Heart left ventricle (tissue), 16 donors: Measurements from ENCODE around the gene OR5T2. TPM values are rescaled to one million over a fixed set of nuclear protein-coding genes. Genes with fewer than 3 reads are reported as not detected.
"Not testable (repeated sequence)": the region's sequence is repeated elsewhere in the genome, so short reads cannot be mapped to it uniquely, and the experiment has no call there.

Source experiments
- ATAC-seq, 4 donors: fragments of 200-7000 bp; cut with Tn5 transposase; one replicate each; pipeline ENCODE4 v1.9.1; 2020 to 2022; ENCODE audit warnings: moderate library complexity in 4 of 4, mild to moderate bottlenecking in 3 of 4, moderate number of reproducible peaks in 1 of 4
- DNase-seq, 5 donors: peaks; one replicate each; pipeline ENCODE4 v3.0.0-alpha.2; 2020
- H3K27ac ChIP-seq, 12 donors: fragments of 200-600 bp; sonication (generic) in 4 of 12; one replicate each; pipeline versions ENCODE4 v1.5.0 to v1.8.0; 2016 to 2022; ENCODE audit warnings: mild to moderate bottlenecking in 2 of 12
- H3K27me3 ChIP-seq, 9 donors: fragments of 200-600 bp; sonication (generic) in 2 of 9; one replicate each; pipeline versions ENCODE4 v1.5.1 to v1.8.0; 2016 to 2022; ENCODE audit warnings: mild to moderate bottlenecking in 3 of 9
- H3K36me3 ChIP-seq, 9 donors: fragments of 200-600 bp; sonication (generic) in 2 of 9; one replicate each; pipeline versions ENCODE4 v1.5.0 to v1.8.0; 2018 to 2022; ENCODE audit warnings: mild to moderate bottlenecking in 2 of 9
- H3K4me1 ChIP-seq, 12 donors: fragments of 200-600 bp; sonication (generic) in 4 of 12; one replicate each; pipeline versions ENCODE4 v1.5.0 to v1.8.0; 2016 to 2022; ENCODE audit warnings: mild to moderate bottlenecking in 3 of 12
- H3K4me3 ChIP-seq, 12 donors: fragments of 200-600 bp; sonication (generic) in 4 of 12; one replicate each; pipeline versions ENCODE4 v1.5.0 to v1.8.0; 2017 to 2022; ENCODE audit warnings: mild to moderate bottlenecking in 9 of 12, moderate library complexity in 4 of 12
- H3K9me3 ChIP-seq, 12 donors: fragments of 200-600 bp; sonication (generic) in 4 of 12; one replicate each; pipeline versions ENCODE4 v1.5.0 to v1.8.0; 2016 to 2022; ENCODE audit warnings: mild to moderate bottlenecking in 1 of 12
- POLR2A ChIP-seq, 2 donors: fragments of 450-650 bp; IDR thresholded peaks; one replicate each; pipeline ENCODE4 v1.6.1; 2017; ENCODE audit warnings: antibody characterized with exemption in 2 of 2, mild to moderate bottlenecking in 2 of 2, moderate library complexity in 2 of 2
- WGBS, 4 donors: extraction: QIAGEN DNeasy Blood & Tissue Kit in 2 of 4; methylation state at CpG; one replicate each; pipeline versions ENCODE4 v1.1.5 to v1.1.7; 2013 to 2018; 5-methylcytosine and 5-hydroxymethylcytosine counted together
- intact Hi-C, 10 donors: fragments of 100-400 bp; cut with DNase I; formaldehyde crosslinking; loops; one replicate each; pipeline versions ENCODE4 v1.11.1 to v1.14.2; 2022
- long read RNA-seq, 3 donors: library from polyadenylated mRNA; unstranded; transcript quantifications; one replicate each; pipeline ENCODE4 v2.0.0, GENCODE V29; 2020 to 2021
- polyA plus RNA-seq, 2 donors: library from polyadenylated mRNA; stranded (reverse); fragments of 200-250 nt; gene quantifications; one replicate each; pipeline ENCODE4 v1.2.3, GENCODE V29; 2013
- total RNA-seq, 9 donors: library from RNA; depleted of rRNA in 2 of 9; stranded (reverse); fragments of >200 nt in 2 of 9; fragmentation: NEBNext Ultra II Directional in 3 of 9; extraction: Animal tissue kit (Norgen Biotek cat#: 25700) in 3 of 9; gene quantifications; one replicate each; pipeline versions ENCODE4 v1.1.0 to v1.2.4, GENCODE V29; 2016 to 2023
- TF ChIP-seq, protein P1 (sequence below), 12 donors: fragments of 200-600 bp; sonication (generic) in 4 of 12; IDR thresholded peaks; one replicate each; pipeline versions ENCODE4 v1.5.0 to v1.8.0; 2018 to 2022; ENCODE audit warnings: antibody characterized with exemption in 12 of 12, mild to moderate bottlenecking in 5 of 12
- donor health status: ischemic (EF 13 %, LVEDD 7.1; RV severe dilation, severe dysfunction).
- donor health status: healthy with polysubstance abuse.
- donor health status: DM: no; HTN: yes; CAD: no.
- donor health status: DM: no; HTN: no; CAD: no.
- donor health status: ischemic (EF 25% LVEDD 6.9; RV normal size, moderate dysfunction).
- donor health status: ischemic (EF 25% LVEDD 5.7; RV mildly dilated, moderate dysfunction).
- donor health status: healthy.
- donor health status: DM: yes; HTN: yes; CAD: no.
- donor health status: ischemic (EF 35%, LVEDD 5.7; RV mildly dilated, moderate dysfunction).
- donor health status: nonischemic (EF 11% LVEDD 7.7; RV severe dilation, severe dysfunction).
- donor health status: DM: yes; HTN: yes; CAD: no.
- donor health status: PGD.
- donor health status: ischemic (EF 29% LVEDD 5.4; RV normal size, mild dysfunction).
- donor health status: nonischemic (EF 23%, LVEDD 6.1; RV moderate dilation, normal function).

The OR5T2 gene
- not detected for total RNA-seq
- polyA plus RNA-seq, result not detected
- long read RNA-seq, donor 1, result 0 reads
- long read RNA-seq, donor 2, result 0 reads
- long read RNA-seq, donor 3, result 0 reads

DNA sequence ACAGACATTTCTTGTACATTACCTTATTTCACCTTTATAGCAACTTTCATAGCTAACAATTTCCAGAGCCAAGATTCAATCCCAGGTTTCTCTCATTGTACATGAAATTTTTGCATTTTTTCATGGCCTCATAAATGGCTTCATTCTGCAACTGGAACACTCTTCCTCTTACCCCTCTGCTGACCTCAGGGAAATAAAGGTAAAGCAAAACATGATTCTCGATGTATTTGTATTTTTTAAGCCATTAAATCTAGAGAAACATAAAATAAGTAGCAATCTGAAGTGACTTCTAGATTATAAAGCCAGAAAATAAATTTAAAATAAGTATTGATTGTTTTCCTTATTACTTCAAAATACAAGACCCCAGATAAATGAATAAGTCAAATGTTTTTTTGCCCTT is at the start of gene OR5T2:
Gene OR5T2, minus strand, starts transcription at position 101 of the 400 bp plus-strand sequence. CDS start 1,193 bp downstream, outside the sequence.
- intact Hi-C loops, result no loop called here
- no peak for ATAC-seq
- DNase-seq, result no peak

DNA sequence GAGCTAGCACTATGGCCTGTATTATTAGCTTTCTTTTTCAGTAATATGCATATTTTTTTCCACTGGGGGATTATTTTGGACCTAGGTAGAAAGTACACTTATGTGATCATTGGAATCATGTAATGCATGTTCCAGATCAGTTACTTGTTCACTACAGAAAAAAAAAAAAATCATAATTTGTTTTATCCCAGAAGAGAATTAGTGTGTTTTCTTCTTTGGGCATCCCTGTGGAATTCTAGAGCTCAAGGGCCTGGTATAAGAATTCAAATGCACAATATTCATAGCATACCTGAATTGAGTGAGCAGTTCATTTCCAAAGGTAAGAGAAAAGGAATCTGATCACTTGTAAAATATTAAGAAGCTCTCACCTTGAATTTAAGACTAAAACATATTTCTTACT is 39.8 kb upstream of the OR5T2 start, which contains the start of gene OR5T1:
Gene OR5T1, plus strand, starts transcription at position 301 of the 400 bp plus-strand sequence. CDS start 1,485 bp downstream, outside the sequence.
- DNase-seq, result no peak
- Histone ChIP-seq H3K36me3 (no peaks in the 10 kb centered on the region), H3K4me1 (no peaks in the 10 kb centered on the region), H3K4me3 (no peak within 1 kb of the TSS), H3K27me3 (no peaks in the 10 kb centered on the region), H3K27ac (no peak within 1 kb of the TSS), H3K9me3 (peaks cover 0 to 7% (median 0%) of the 10 kb centered on the region in 12 donors)
- no peak for ATAC-seq
- TF ChIP-seq, protein P1, sequence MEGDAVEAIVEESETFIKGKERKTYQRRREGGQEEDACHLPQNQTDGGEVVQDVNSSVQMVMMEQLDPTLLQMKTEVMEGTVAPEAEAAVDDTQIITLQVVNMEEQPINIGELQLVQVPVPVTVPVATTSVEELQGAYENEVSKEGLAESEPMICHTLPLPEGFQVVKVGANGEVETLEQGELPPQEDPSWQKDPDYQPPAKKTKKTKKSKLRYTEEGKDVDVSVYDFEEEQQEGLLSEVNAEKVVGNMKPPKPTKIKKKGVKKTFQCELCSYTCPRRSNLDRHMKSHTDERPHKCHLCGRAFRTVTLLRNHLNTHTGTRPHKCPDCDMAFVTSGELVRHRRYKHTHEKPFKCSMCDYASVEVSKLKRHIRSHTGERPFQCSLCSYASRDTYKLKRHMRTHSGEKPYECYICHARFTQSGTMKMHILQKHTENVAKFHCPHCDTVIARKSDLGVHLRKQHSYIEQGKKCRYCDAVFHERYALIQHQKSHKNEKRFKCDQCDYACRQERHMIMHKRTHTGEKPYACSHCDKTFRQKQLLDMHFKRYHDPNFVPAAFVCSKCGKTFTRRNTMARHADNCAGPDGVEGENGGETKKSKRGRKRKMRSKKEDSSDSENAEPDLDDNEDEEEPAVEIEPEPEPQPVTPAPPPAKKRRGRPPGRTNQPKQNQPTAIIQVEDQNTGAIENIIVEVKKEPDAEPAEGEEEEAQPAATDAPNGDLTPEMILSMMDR (IDR thresholded peaks at IDR 0.05), result no peak
- no peak for TF ChIP-seq POLR2A (IDR thresholded peaks at IDR 0.05)
- intact Hi-C loops, result no loop called here

More for the DNA sequence above, at the start of gene OR5T2:
- Histone ChIP-seq H3K4me3 (no peak within 1 kb of the TSS), H3K27me3 (no peaks in the 10 kb centered on the region), H3K4me1 (no peaks in the 10 kb centered on the region), H3K9me3 (peaks cover 0 to 14% (median 0%) of the 10 kb centered on the region in 12 donors), H3K36me3 (no peaks in the 10 kb centered on the region), H3K27ac (no peak within 1 kb of the TSS)
- 42 to 58% (median 47%) methylated on average over 1 of the region's 1 CpG for WGBS, 4 donors
- no peak for TF ChIP-seq POLR2A (IDR thresholded peaks at IDR 0.05)

DNA sequence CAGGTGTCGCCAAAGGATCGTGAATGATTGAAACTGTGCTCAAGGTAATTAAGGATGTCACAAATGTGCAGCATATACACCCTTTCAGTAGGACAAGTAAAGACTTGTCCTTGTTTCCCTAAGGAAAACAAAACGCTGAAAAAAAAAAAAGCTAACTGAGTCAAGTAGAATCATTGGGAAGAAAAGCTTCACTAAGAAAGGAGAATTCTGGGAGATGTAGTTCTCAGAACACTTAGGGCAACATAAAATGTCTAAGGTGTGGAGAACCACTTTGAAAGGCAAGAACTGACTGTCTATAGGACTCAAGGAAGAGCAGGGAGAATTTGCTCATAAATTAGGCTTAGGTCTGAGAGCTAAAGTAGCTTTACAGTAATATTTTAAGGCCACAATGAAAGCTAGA is 37.0 kb upstream of the OR5T2 start:
- no peak overlapping the region for H3K27ac ChIP-seq
- no peaks in the 10 kb centered on the region for H3K27me3 ChIP-seq
- 61 to 66% (median 66%) methylated on average over 3 of the region's 3 CpGs for WGBS, 4 donors
- H3K4me3 ChIP-seq, result no peak overlapping the region
- no peaks in the 10 kb centered on the region for H3K36me3 ChIP-seq
- no peak for ATAC-seq
- no peak for DNase-seq
- intact Hi-C loops, result no loop called here
- TF ChIP-seq POLR2A (IDR thresholded peaks at IDR 0.05), result no peak
- TF ChIP-seq, protein P1 (IDR thresholded peaks at IDR 0.05), result no peak
- H3K4me1 ChIP-seq, result no peaks in the 10 kb centered on the region
- peaks cover 0 to 19% (median 0%) of the 10 kb centered on the region in 12 donors for H3K9me3 ChIP-seq

DNA sequence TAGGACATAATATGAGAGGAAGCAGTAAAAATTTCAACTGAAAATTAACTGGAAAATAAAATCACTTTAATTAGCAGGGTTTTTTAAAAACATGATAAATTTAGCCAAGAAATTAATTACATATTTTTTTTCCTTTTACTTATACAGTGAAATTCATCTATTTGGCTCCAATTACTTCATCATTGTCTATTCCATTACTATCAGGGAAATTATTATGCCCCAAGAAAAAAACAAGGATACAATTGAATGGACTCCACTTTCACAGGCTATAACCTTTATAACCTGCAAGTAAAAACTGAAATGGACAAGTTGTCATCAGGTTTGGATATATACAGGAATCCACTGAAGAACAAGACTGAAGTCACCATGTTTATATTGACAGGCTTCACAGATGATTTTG is 17.9 kb upstream of the OR5T2 start, which contains the start of gene OR5T3:
Gene OR5T3, plus strand, starts transcription at position 301 of the 400 bp plus-strand sequence. Its CDS starts 0 bp downstream, at position 301.
- Histone ChIP-seq H3K36me3 (no peaks in the 10 kb centered on the region), H3K4me3 (no peak within 1 kb of the TSS), H3K9me3 (peaks cover 0 to under 1% (median 0%) of the 10 kb centered on the region in 12 donors), H3K27ac (no peak within 1 kb of the TSS), H3K27me3 (no peaks in the 10 kb centered on the region), H3K4me1 (no peaks in the 10 kb centered on the region)
- intact Hi-C loops, result no loop called here
- DNase-seq (no peak), ATAC-seq (no peak)
- no peak for TF ChIP-seq POLR2A (IDR thresholded peaks at IDR 0.05)
- TF ChIP-seq, protein P1 (IDR thresholded peaks at IDR 0.05), result no peak

DNA sequence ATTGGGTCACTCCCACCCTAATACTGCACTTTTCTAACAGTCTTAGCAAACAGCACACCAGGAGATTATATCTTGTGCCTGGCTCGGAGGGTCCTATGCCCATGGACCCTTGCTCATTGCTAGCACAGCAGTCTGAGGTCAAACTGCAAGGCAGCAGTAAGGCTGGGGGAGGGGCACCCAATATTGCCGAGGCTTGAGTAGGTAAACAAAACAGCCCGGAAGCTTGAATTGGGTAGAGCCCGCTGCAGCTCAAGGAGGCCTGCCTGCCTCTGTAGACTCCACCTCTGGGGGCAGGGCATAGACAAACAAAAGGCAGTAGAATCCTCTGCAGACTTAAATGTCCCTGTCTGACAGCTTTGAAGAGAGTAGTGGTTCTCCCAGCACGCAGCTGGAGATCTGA is 14.3 kb downstream of the OR5T2 start:
- H3K4me1 ChIP-seq, ATAC-seq, H3K4me3 ChIP-seq, H3K27me3 ChIP-seq, H3K27ac ChIP-seq, intact Hi-C loops, DNase-seq, H3K36me3 ChIP-seq: not testable (repeated sequence)
- WGBS, 4 donors, result 81 to 89% (median 84%) methylated on average over 5 of the region's 5 CpGs
- H3K9me3 ChIP-seq, result peaks cover 0 to 30% (median 7%) of the 10 kb centered on the region in 12 donors
